ENCODE data around the gene DNAH2. TPM values are rescaled to one million over a fixed set of nuclear protein-coding genes. Genes with fewer than 3 reads are reported as not detected.

DNAH2 gene
- polyA plus RNA-seq, 1 donor from 2014 or later: 2.0 TPM

DNA sequence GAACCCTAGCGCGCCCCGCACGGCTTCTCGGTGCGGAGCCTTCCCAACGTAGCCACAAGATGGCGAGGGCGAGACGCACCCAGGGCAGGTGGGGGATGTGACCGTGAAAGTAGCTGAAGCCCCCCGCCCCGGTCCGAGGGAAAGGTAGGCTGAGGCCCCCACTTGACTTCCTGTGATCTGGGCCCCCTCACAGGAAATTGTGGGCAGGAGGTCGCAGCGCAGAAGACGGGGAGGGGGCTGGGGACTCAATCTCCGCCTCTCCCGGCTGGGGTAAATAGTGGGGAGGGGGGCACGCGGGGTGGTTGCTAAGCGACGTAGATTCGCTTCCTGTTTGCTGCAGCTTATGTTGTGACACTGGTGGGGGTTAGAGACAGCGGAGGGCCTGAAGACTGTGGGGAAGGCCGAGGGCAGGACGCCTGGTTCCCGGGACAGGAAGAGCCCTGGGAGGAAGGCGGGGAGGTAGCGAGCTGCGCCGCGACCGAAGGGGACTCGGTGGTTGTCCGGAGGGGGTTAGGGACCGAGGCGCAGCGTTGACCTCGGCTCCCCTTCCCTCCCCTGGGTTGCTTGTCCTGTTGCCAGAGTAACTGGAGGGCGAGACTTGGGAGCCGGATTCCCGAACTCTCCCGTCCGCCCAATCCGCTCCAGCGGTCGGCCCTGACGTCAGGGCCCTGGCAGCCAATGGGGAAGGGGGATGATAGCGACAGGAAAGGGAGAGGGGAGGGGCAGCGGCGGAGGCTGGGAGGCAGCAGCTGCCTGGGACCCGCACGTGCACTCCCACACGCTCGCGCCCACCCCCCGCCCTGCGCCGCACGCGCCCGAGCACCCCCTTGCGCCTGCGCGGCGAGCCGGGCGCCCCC is 117.6 kb downstream of the DNAH2 start:
- Histone ChIP-seq H3K9ac (ENCODE audit: low read length) (peak overlapping the region; percentile 98), H3K9me3 (ENCODE audit: low read length) (no peaks in the 10 kb centered on the region), H3K4me2 (ENCODE audit: low read length) (peak overlapping the region; percentile 77), H3K27me3 (ENCODE audit: insufficient read depth, low read depth, low read length) (no peaks in the 10 kb centered on the region), H3F3A (ENCODE audit: insufficient read depth, low read length, poor library complexity, severe bottlenecking) (peaks cover 11% of the 10 kb centered on the region), H3K4me3 (ENCODE audit: low read length) (peak overlapping the region; percentile 82), H3K79me2 (replicated peaks; ENCODE audit: insufficient read depth, low read length) (peaks cover 29% of the 10 kb centered on the region), H4K20me1 (ENCODE audit: insufficient read depth) (peaks cover 5% of the 10 kb centered on the region), H2AFZ (ENCODE audit: low read depth, low read length) (peak overlapping the region; percentile 27), H3K36me3 (ENCODE audit: insufficient read depth, low read length) (no peaks in the 10 kb centered on the region), H3K9me2 (ENCODE audit: insufficient read depth, low read length) (no peaks in the 10 kb centered on the region), H3K27ac (ENCODE audit: low read length) (peak overlapping the region; percentile 98)
- TF ChIP-seq MXI1 (conservative IDR thresholded peaks at IDR 0.05; ENCODE audit: poor library complexity, severe bottlenecking) (peak; percentile 87), EZH2 (IDR thresholded peaks at IDR 0.05; ENCODE audit: borderline replicate concordance, insufficient read depth, low read length, poor library complexity, severe bottlenecking) (no peak), RAD21 (conservative IDR thresholded peaks at IDR 0.05) (peak; percentile 89), TAF1 (IDR thresholded peaks at IDR 0.05; ENCODE audit: low read depth) (no peak), POLR2AphosphoS5 (IDR thresholded peaks at IDR 0.05) (peak; percentile 48), SMC3 (conservative IDR thresholded peaks at IDR 0.05; ENCODE audit: poor library complexity) (peak; percentile 94), EP300 (conservative IDR thresholded peaks at IDR 0.05; ENCODE audit: poor library complexity, severe bottlenecking) (peak; percentile 68)
- TF ChIP-seq, protein P1, sequence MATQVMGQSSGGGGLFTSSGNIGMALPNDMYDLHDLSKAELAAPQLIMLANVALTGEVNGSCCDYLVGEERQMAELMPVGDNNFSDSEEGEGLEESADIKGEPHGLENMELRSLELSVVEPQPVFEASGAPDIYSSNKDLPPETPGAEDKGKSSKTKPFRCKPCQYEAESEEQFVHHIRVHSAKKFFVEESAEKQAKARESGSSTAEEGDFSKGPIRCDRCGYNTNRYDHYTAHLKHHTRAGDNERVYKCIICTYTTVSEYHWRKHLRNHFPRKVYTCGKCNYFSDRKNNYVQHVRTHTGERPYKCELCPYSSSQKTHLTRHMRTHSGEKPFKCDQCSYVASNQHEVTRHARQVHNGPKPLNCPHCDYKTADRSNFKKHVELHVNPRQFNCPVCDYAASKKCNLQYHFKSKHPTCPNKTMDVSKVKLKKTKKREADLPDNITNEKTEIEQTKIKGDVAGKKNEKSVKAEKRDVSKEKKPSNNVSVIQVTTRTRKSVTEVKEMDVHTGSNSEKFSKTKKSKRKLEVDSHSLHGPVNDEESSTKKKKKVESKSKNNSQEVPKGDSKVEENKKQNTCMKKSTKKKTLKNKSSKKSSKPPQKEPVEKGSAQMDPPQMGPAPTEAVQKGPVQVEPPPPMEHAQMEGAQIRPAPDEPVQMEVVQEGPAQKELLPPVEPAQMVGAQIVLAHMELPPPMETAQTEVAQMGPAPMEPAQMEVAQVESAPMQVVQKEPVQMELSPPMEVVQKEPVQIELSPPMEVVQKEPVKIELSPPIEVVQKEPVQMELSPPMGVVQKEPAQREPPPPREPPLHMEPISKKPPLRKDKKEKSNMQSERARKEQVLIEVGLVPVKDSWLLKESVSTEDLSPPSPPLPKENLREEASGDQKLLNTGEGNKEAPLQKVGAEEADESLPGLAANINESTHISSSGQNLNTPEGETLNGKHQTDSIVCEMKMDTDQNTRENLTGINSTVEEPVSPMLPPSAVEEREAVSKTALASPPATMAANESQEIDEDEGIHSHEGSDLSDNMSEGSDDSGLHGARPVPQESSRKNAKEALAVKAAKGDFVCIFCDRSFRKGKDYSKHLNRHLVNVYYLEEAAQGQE (IDR thresholded peaks at IDR 0.05; ENCODE audit: borderline replicate concordance): no peak
- TF ChIP-seq, protein P2, sequence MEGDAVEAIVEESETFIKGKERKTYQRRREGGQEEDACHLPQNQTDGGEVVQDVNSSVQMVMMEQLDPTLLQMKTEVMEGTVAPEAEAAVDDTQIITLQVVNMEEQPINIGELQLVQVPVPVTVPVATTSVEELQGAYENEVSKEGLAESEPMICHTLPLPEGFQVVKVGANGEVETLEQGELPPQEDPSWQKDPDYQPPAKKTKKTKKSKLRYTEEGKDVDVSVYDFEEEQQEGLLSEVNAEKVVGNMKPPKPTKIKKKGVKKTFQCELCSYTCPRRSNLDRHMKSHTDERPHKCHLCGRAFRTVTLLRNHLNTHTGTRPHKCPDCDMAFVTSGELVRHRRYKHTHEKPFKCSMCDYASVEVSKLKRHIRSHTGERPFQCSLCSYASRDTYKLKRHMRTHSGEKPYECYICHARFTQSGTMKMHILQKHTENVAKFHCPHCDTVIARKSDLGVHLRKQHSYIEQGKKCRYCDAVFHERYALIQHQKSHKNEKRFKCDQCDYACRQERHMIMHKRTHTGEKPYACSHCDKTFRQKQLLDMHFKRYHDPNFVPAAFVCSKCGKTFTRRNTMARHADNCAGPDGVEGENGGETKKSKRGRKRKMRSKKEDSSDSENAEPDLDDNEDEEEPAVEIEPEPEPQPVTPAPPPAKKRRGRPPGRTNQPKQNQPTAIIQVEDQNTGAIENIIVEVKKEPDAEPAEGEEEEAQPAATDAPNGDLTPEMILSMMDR (IDR thresholded peaks at IDR 0.05; ENCODE audit: poor library complexity, severe bottlenecking): peak; percentile 97

DNA sequence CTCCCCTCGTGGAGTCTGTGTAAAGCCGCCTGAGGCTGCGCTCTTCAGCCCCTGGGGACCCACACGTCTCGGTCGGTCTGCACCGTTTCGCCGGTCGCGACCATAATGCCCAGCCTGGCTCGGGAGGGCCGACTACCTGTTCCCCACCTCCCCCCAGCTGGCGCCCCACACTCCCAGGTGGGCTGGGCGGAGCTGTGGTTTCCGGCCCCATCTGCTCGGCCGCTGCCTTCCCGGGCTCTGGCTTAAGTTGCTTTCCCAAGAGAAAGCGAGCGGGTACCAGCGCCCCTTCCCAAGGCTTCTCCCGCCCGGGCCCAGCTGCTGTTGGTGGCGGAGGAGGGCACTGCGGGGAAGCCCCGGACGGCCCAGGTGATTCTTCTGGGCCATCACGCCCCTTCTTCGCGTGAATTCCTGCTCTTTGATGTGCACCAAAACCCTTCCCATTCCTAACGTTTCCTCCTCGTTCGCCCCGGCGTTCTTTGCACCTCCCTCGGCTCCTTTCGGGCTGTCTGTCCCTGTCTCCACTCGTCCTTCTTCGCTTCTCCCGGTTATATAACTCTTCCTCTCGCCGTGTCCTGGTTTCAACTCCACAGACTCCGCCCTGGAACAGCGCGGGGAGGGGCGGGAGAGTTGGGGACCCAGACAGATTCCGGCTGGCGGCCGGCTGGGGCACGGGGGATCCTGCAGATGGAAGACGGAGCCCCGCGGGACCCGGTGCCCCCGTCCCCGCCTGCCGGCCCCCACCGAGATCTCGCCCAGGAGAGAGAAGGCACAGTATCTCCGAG is 118.5 kb downstream of the DNAH2 start:
- Histone ChIP-seq H3K27ac (ENCODE audit: low read length) (peak overlapping the region; percentile 96), H3K79me2 (replicated peaks; ENCODE audit: insufficient read depth, low read length) (peaks cover 37% of the 10 kb centered on the region), H3K4me2 (ENCODE audit: low read length) (peak overlapping the region; percentile 100), H2AFZ (ENCODE audit: low read depth, low read length) (no peak overlapping the region), H3F3A (ENCODE audit: insufficient read depth, low read length, poor library complexity, severe bottlenecking) (peaks cover 15% of the 10 kb centered on the region), H4K20me1 (ENCODE audit: insufficient read depth) (peaks cover 5% of the 10 kb centered on the region), H3K9ac (ENCODE audit: low read length) (peak overlapping the region; percentile 98), H3K9me3 (ENCODE audit: low read length) (no peaks in the 10 kb centered on the region), H3K4me3 (ENCODE audit: low read length) (peak overlapping the region; percentile 82), H3K27me3 (ENCODE audit: insufficient read depth, low read depth, low read length) (no peaks in the 10 kb centered on the region), H3K36me3 (ENCODE audit: insufficient read depth, low read length) (no peaks in the 10 kb centered on the region), H3K9me2 (ENCODE audit: insufficient read depth, low read length) (no peaks in the 10 kb centered on the region)
- TF ChIP-seq, protein P1 (IDR thresholded peaks at IDR 0.05; ENCODE audit: borderline replicate concordance): peak; percentile 65
- TF ChIP-seq, protein P2 (IDR thresholded peaks at IDR 0.05; ENCODE audit: poor library complexity, severe bottlenecking): no peak
- TF ChIP-seq POLR2AphosphoS5 (IDR thresholded peaks at IDR 0.05) (peak; percentile 80), EP300 (conservative IDR thresholded peaks at IDR 0.05; ENCODE audit: poor library complexity, severe bottlenecking) (no peak), TAF1 (IDR thresholded peaks at IDR 0.05; ENCODE audit: low read depth) (peak; percentile 86)
